ENCODE measurements around the gene ZCCHC9. TPM values are rescaled to one million over a fixed set of nuclear protein-coding genes. Genes with fewer than 3 reads are reported as not detected.

The ZCCHC9 gene
- total and polyA plus RNA-seq, 2 of the 4 experiments (the other 2 are of a cell fraction), result 20.4 to 24.6 TPM

- Histone ChIP-seq H3K4me3 (ENCODE audit: insufficient read depth, low read depth, low read length) (no peak overlapping the region), H2AK5ac (ENCODE audit: low read depth, low read length) (no peak overlapping the region), H2AK9ac (replicated peaks; ENCODE audit: low read depth, low read length, poor library complexity) (no peak overlapping the region), H2BK15ac (ENCODE audit: low read depth, low read length) (no peak overlapping the region), H4K91ac (ENCODE audit: insufficient read depth, low read depth, low read length) (no peak overlapping the region), H3K27ac (ENCODE audit: insufficient read depth, low read length) (no peak overlapping the region), H3K56ac (ENCODE audit: extremely low read depth, insufficient read depth, low read length) (no peak overlapping the region), H4K5ac (ENCODE audit: low read depth, low read length) (no peak overlapping the region), H3K9ac (ENCODE audit: low read depth, low read length) (no peak overlapping the region), H3K18ac (ENCODE audit: low read depth, low read length) (no peak overlapping the region), H3K79me1 (ENCODE audit: low read depth in 1 of 2, low read length in 2 of 2) (peaks cover 3 to 12% of the 10 kb centered on the region in 2 experiments; a peak in 2 of 4 replicates), H4K20me1 (ENCODE audit: insufficient read depth, low read length) (no peaks in the 10 kb centered on the region), H2AFZ (replicated peaks; ENCODE audit: low read length, poor library complexity) (no peak overlapping the region), H3K4me1 (ENCODE audit: control insufficient read depth, insufficient read depth, low read length) (no peaks in the 10 kb centered on the region), H2BK20ac (ENCODE audit: low read depth, low read length) (no peak overlapping the region), H3K9me3 (ENCODE audit: control insufficient read depth, insufficient read depth, low read length) (no peaks in the 10 kb centered on the region), H2BK120ac (ENCODE audit: low read depth, low read length) (no peak overlapping the region), H3K9me1 (ENCODE audit: insufficient read depth, low read length) (peaks cover 3% of the 10 kb centered on the region; the same call in 1 of the 2 replicates), H3K4ac (ENCODE audit: low read depth, low read length) (no peak overlapping the region), H2BK5ac (ENCODE audit: low read depth, low read length, poor library complexity, severe bottlenecking) (no peak overlapping the region), H3K23ac (ENCODE audit: low read depth, low read length) (no peak overlapping the region), H3K14ac (replicated peaks; ENCODE audit: low read depth, low read length) (no peak overlapping the region), H3K27me3 (ENCODE audit: control insufficient read depth, insufficient read depth, low read length) (no peaks in the 10 kb centered on the region), H3K4me2 (ENCODE audit: low read depth, low read length) (no peak overlapping the region), H3K36me3 (ENCODE audit: control insufficient read depth, insufficient read depth, low read length) (no peaks in the 10 kb centered on the region), H4K8ac (ENCODE audit: low read depth in 2 of 2, low read length in 2 of 2) (no peak overlapping the region)
- ChIA-PET POLR2A (ENCODE audit: unreplicated experiment) (no interaction called here), CTCF (no interaction called here)
- no peak for DNase-seq
- dilution Hi-C loops (cut with HindIII; ENCODE audit: low sequenced_read_pairs, unreplicated experiment) (no loop called here), intact Hi-C loops (cut with micrococcal nuclease) (no loop called here), in situ Hi-C loops (cut with MboI; ENCODE audit: low sequenced_read_pairs) (no loop called here)
- ATAC-seq (ENCODE audit: low read depth), result no peak
- TF ChIP-seq POLR2A (IDR thresholded peaks at IDR 0.05; ENCODE audit: low read depth, low read length) (no peak), RAD21 (IDR thresholded peaks at IDR 0.05; ENCODE audit: low read length) (no peak), CEBPB (IDR thresholded peaks at IDR 0.05; ENCODE audit: low read depth, low read length) (no peak), FOS (IDR thresholded peaks at IDR 0.05; ENCODE audit: low read depth, low read length) (no peak), MXI1 (IDR thresholded peaks at IDR 0.05; ENCODE audit: borderline replicate concordance, low read depth, low read length) (no peak), MAFK (IDR thresholded peaks at IDR 0.05; ENCODE audit: low read depth, low read length) (no peak), MAZ (IDR thresholded peaks at IDR 0.05; ENCODE audit: borderline replicate concordance, low read depth, low read length) (no peak), RCOR1 (IDR thresholded peaks at IDR 0.05; ENCODE audit: insufficient replicate concordance, low read length) (no peak), ELK1 (IDR thresholded peaks at IDR 0.05; ENCODE audit: borderline replicate concordance, low read depth, low read length) (no peak), USF2 (IDR thresholded peaks at IDR 0.05; ENCODE audit: low read depth, low read length) (no peak), RFX5 (IDR thresholded peaks at IDR 0.05; ENCODE audit: low read depth, low read length) (no peak)
- BruUV-seq (replicated peaks), result no TSS peak
- WGBS, 2 experiments (ENCODE audit: extremely low coverage in 2 of 2, insufficient read length in 1 of 2), result no CpG with 5 or more reads among the region's 1 CpG
Observed at GRCh38 chr5:81256766-81257165, 44.6 kb upstream of the ZCCHC9 start.

All from IMR-90 (cell line).